Measurements from ENCODE around the gene LRRC4. TPM values are rescaled to one million over a fixed set of nuclear protein-coding genes. Genes with fewer than 3 reads are reported as not detected.

Gene LRRC4
- total RNA-seq, 1 experiment from 2014 or later, result 0.50 TPM

DNA sequence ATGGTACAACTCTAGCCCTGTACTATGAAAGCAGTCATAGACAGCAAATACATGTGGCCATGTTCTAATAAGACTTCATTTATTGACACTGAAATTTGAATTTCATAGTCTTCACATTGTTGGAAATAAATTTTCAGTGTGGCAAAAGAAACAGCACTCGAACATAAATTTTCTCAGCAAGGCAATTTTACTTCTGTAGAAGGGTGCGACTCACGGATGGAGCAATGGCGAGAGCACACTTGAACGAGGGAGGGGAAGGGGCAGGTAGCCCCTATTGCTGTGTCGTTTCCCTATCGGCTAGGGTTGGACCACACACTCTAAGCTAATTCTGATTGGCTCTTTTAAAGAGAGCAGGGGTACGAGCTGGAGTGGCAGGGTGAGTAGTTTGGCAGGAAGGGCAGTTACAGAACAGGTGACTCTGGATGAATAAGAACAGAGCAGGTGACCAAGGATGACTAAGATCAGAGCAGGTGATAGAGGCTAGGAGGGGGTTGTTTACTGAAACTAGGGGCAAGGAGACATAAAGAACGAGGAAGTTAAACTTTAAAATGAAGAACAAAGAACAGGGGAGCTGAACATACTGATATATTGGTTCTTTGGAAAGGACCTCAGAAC lies 52.0 kb downstream of the LRRC4 start:
- DNase-seq (ENCODE audit: low spot score), result no peak

DNA sequence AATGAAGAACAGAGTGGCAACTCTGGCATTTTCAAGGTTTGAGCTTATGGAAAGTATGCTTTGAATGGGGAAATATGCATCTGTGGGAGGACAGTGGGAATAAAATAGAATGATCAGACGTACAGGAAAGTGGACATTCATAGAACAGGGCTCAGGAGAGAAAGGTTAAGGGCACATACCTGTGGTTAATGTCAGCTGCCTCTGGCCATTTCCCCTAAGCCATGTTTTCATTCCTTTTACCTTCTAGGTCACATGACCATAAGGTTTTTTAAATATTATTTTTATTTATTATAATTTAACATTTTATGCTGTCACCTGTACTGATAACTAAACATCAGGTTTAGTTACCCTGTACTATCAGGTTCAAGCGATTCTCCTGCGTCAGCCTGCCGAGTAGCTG lies 52.8 kb downstream of the LRRC4 start:
- no peak for DNase-seq (ENCODE audit: low spot score)

Other genes with a start within 250 kb of the LRRC4 start
- not detected in 2 replicates for gene LEP, start 209.8 kb upstream of the LRRC4 start, total RNA-seq (2014; rRNA removed; shearing (Covaris generic))

Measured in A172 (cell line).